ENCODE data around the gene HDAC2. TPM values are rescaled to one million over a fixed set of nuclear protein-coding genes. Genes with fewer than 3 reads are reported as not detected.

The HDAC2 gene
- total and polyA plus RNA-seq, 2 donors (not counting 1 experiment from before 2014, with no cell fraction given): 30.8 to 58.3 TPM

DNA sequence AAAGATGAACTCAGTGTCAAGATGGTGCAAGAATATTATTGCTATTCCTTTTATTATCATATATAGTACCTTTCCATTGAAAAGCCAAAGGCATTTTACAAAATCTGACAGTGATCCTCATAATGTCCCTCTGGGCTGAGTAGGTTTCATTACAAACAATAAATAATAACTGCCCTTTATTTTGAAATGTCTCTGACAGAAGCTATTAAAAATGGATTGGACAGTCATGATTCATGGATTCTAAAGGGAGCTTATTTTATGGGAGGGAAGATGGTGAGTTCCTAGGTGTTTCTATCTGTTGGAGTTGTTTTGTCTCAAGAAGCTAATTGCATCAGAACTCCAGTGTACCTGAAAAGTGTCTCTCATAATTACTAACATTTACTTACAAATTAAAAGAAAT, 30.4 kb upstream of the HDAC2 start:
- H3K9me3 Mint-ChIP-seq (ENCODE audit: insufficient read depth): no peaks in the 10 kb centered on the region
- intact Hi-C loops (cut with micrococcal nuclease): no loop called here
- ChIA-PET POLR2A (no interaction called here), CTCF (no interaction called here)
- H3K9me3 ChIP-seq (ENCODE audit: control extremely low read depth in 1 of 3, control insufficient read depth in 2 of 3, insufficient read depth in 1 of 3, low read length in 2 of 3): no peaks in the 10 kb centered on the region
- no peaks in the 10 kb centered on the region for H3K36me3 ChIP-seq (replicated peaks in 1 of 2; ENCODE audit: control extremely low read depth in 1 of 2, control insufficient read depth in 1 of 2, extremely low read depth in 1 of 2, insufficient read depth in 2 of 2, low read length in 1 of 2)
- H3K4me3 Mint-ChIP-seq: no peak overlapping the region
- H3K4me2 ChIP-seq (replicated peaks; ENCODE audit: low read depth, low read length, poor library complexity, severe bottlenecking): no peak overlapping the region
- no peaks in the 10 kb centered on the region for H3K4me1 ChIP-seq (ENCODE audit: control insufficient read depth in 2 of 2, insufficient read depth in 2 of 2, low read length in 2 of 2)
- no peaks in the 10 kb centered on the region for H4K20me1 ChIP-seq (ENCODE audit: control insufficient read depth, insufficient read depth, low read length, poor library complexity, severe bottlenecking)
- no peak overlapping the region for H3K4me3 ChIP-seq (ENCODE audit: control extremely low read depth in 1 of 5, extremely low read depth in 1 of 5, insufficient read depth in 1 of 5, low read depth in 2 of 5, low read length in 4 of 5)
- DNase-seq (no peak), ATAC-seq (ENCODE audit: low read depth) (no peak)
- TF ChIP-seq, protein P1, sequence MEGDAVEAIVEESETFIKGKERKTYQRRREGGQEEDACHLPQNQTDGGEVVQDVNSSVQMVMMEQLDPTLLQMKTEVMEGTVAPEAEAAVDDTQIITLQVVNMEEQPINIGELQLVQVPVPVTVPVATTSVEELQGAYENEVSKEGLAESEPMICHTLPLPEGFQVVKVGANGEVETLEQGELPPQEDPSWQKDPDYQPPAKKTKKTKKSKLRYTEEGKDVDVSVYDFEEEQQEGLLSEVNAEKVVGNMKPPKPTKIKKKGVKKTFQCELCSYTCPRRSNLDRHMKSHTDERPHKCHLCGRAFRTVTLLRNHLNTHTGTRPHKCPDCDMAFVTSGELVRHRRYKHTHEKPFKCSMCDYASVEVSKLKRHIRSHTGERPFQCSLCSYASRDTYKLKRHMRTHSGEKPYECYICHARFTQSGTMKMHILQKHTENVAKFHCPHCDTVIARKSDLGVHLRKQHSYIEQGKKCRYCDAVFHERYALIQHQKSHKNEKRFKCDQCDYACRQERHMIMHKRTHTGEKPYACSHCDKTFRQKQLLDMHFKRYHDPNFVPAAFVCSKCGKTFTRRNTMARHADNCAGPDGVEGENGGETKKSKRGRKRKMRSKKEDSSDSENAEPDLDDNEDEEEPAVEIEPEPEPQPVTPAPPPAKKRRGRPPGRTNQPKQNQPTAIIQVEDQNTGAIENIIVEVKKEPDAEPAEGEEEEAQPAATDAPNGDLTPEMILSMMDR (IDR thresholded peaks at IDR 0.05): no peak
- TF ChIP-seq EZH2 (IDR thresholded peaks at IDR 0.05; ENCODE audit: borderline replicate concordance, insufficient read depth, low read depth, low read length, poor library complexity, severe bottlenecking): no peak
- H3K27ac ChIP-seq (ENCODE audit: low read length in 2 of 2): no peak overlapping the region
- H3K4me1 Mint-ChIP-seq: no peaks in the 10 kb centered on the region
- H3K9ac ChIP-seq (ENCODE audit: low read length): no peak overlapping the region
- H3K27me3 Mint-ChIP-seq: peaks cover 19% of the 10 kb centered on the region
- peaks cover 0 to 3% (median 2%) of the 10 kb centered on the region in 4 experiments for H3K27me3 ChIP-seq (replicated peaks in 1 of 4; ENCODE audit: control extremely low read depth in 1 of 4, control insufficient read depth in 3 of 4, insufficient read depth in 4 of 4, low read length in 3 of 4)
- no peak overlapping the region for H3K27ac Mint-ChIP-seq
- no peak overlapping the region for H2AFZ ChIP-seq (ENCODE audit: insufficient read depth, low read depth, low read length, poor library complexity, severe bottlenecking)
- no peaks in the 10 kb centered on the region for H3K79me2 ChIP-seq (ENCODE audit: control insufficient read depth, insufficient read depth, low read length)

DNA sequence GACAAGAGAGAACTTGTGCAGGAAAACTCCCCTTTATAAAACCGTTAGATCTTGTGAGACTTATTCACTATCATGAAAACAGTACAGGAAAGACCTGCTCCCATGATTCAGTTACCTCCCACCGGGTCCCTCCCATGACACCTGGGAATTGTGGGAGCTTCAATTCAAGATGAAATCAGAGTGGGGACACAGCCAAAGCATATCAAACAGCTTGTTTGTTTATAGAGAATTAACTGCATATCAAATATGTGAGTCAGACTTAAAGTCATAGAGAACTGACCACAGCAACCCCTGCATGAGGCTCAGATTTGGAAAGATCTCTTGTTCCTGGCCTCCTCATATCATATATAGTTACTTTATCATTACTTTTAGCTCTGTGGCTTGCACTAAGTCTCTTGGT, 29.1 kb upstream of the HDAC2 start:
- POLR2A ChIA-PET: no interaction called here
- Histone ChIP-seq H3K4me3 (ENCODE audit: control extremely low read depth in 1 of 5, extremely low read depth in 1 of 5, insufficient read depth in 1 of 5, low read depth in 2 of 5, low read length in 4 of 5) (no peak overlapping the region), H2AFZ (ENCODE audit: insufficient read depth, low read depth, low read length, poor library complexity, severe bottlenecking) (no peak overlapping the region), H3K27me3 (replicated peaks in 1 of 4; ENCODE audit: control extremely low read depth in 1 of 4, control insufficient read depth in 3 of 4, insufficient read depth in 4 of 4, low read length in 3 of 4) (peaks cover 0 to 3% (median 0%) of the 10 kb centered on the region in 4 experiments), H3K27ac (ENCODE audit: low read length in 2 of 2) (no peak overlapping the region), H3K9me3 (ENCODE audit: control extremely low read depth in 1 of 3, control insufficient read depth in 2 of 3, insufficient read depth in 1 of 3, low read length in 2 of 3) (no peaks in the 10 kb centered on the region), H3K4me1 (ENCODE audit: control insufficient read depth in 2 of 2, insufficient read depth in 2 of 2, low read length in 2 of 2) (no peaks in the 10 kb centered on the region), H3K4me2 (replicated peaks; ENCODE audit: low read depth, low read length, poor library complexity, severe bottlenecking) (no peak overlapping the region), H4K20me1 (ENCODE audit: control insufficient read depth, insufficient read depth, low read length, poor library complexity, severe bottlenecking) (no peaks in the 10 kb centered on the region), H3K79me2 (ENCODE audit: control insufficient read depth, insufficient read depth, low read length) (no peaks in the 10 kb centered on the region), H3K36me3 (replicated peaks in 1 of 2; ENCODE audit: control extremely low read depth in 1 of 2, control insufficient read depth in 1 of 2, extremely low read depth in 1 of 2, insufficient read depth in 2 of 2, low read length in 1 of 2) (no peaks in the 10 kb centered on the region), H3K9ac (ENCODE audit: low read length) (no peak overlapping the region)
- Mint-ChIP-seq H3K9me3 (ENCODE audit: insufficient read depth) (no peaks in the 10 kb centered on the region), H3K27me3 (peaks cover 18% of the 10 kb centered on the region), H3K27ac (no peak overlapping the region), H3K4me1 (no peaks in the 10 kb centered on the region), H3K4me3 (no peak overlapping the region)
- TF ChIP-seq EZH2 (IDR thresholded peaks at IDR 0.05; ENCODE audit: borderline replicate concordance, insufficient read depth, low read depth, low read length, poor library complexity, severe bottlenecking): no peak
- TF ChIP-seq, protein P1 (IDR thresholded peaks at IDR 0.05): no peak
- WGBS (ENCODE audit: insufficient coverage): no CpG with 5 or more reads among the region's 2 CpGs
- CTCF ChIA-PET: no interaction called here
- intact Hi-C loops (cut with micrococcal nuclease): no loop called here
- DNase-seq: no peak
- ATAC-seq (ENCODE audit: low read depth): no peak
